HG03135 (cell line): ENCODE measurements around the gene PPP3CB.

Experiments
- ATAC-seq: cut with Tn5 transposase; IDR thresholded peaks from one replicate; pipeline ENCODE4 v1.9.1; 2021; ENCODE audit warnings: mild to moderate bottlenecking, moderate library complexity; ENCODE audit not compliant: unreplicated experiment

The PPP3CB gene

DNA sequence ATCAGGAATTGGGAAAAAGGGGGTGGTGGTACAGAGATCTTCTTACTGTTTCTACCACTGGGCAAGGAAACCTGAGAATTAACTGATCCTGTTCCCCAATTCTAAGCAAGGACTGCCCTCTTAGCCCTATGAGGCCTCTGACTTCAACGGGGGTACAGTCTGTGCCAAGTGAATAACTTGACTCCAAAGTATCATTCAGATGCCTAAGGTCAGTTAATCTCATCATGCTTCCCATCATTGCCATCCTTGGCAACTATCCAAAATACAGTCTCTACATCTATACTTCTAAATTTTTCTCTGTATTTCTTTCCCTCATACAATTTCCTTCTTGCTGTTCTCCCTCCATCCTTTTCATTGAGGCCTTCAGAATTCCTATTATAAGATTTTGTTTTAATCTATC lies 10.5 kb downstream of the PPP3CB start:
- no peak for ATAC-seq

DNA sequence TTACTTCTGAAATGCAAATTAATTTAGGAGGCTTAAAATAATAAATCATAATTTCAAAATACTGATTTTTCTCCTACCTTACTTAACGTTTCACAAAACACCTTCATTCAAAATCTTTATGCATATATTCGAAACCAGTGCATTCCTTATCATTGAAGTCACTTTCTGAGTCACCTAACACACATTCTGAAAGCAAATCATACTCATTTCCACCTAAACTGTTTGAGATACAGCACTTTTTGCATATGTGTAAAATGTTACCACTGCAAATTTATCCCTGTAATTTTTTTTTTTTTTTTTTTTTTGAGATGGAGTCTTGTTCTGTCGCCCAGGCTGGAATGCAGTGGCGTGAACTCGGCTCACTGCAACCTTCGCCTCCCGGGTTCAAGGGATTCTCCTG lies 15.7 kb downstream of the PPP3CB start:
- ATAC-seq, result no peak

DNA sequence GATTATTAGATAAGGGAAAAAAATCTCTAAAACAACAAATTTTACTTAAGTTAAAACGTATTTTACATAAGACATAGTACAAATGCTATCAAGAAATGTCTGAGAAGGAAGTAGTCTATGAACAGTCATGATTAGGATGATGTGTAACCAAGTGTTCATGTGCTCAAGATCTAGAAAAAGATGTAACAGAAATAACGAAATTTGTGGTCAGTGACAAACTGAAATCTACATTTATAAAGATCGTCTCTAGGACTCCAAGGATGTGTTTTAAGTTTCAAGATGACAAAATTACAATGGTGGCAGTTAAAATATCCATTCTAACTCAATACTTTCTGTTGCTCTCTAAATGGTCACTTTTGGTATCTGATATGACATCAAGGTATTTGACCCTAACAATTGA lies 17.2 kb downstream of the PPP3CB start:
- no peak for ATAC-seq

DNA sequence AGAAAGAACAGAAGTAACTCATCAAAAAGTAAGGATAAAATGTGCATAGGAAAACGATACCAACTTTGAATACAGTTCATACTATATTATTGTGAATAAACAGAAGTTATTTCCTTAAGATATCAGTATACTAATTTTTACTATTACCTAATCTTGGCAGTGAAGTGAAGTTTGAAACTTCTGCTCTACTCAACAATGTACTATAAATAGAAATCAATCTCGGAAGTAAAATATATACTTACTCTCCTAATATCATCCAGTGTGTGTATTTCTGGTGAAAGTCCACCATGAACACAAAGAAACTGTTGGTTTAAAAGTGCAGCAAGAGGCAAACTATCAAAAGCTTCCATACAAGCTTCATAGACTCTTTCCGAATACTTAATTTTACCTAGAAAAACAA lies 24.6 kb downstream of the PPP3CB start:
- no peak for ATAC-seq

DNA sequence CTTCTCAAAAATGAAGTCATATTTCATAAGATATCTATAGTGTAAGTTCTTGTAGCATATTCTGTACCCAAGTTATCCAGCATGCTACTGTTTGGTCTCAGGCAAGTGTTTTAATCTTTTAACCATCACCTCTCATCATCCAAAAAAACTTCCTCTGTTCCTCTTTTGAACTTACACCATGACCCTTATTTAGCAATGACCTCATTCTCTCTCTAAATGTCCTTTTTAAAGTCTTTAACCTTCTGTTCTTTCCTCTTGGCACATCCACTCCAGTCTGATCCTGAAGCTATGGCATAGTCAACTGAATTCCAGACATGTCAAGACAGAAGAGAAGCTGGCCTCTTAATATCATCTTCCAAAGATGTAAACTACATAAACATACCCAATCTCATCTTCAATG lies 26.2 kb downstream of the PPP3CB start:
- ATAC-seq, result no peak

DNA sequence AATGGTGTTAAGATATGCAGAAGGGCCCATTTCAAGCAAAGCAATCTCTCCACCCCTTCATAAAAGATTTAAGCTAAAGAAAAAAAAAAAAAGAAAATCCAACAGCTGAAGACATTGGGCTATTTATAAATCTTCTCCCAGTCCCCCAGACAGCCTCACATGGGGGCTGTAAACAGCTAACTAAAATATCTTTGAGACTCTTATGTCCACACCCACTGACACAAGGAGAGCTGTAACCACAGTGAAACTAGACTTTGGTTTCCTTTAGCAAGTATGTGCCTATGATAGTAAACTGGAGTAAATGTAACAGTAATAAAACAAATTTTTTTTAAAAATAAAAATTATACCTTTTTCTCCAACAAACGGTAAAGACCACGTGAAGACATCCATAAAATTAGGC lies 28.6 kb downstream of the PPP3CB start:
- ATAC-seq, result no peak

DNA sequence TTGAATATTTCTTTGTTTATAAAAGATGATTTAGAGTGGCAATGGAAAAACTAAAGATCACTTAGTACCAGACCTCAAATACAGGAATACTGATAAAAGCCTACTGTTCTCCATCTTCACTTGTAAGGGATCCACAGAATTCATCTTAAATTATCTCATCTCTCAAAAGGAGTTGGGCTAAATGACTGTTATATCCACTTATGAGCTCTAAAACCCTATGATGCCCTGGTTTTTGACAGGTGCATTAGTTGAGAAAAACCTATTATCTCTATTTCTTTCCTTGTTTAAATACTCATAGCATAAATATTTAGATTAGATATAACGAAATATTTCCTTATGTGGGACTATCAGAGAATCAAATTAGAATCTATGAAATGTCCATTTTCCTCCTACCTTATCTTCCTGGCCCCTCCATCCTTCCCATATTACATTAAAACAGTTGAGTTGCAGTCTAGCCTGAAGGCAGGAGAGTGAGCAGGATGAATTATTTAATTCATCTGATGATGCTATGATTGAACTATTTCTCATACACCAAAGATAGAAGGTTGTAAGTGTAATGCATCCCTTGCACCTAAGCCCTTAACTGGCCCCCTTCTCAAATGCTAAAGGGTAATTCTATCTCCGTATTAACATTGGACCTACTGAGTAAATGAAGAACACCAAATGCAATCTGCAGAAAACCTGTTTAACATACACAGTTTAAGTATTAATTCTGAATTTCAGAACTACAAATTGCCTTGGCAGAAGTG lies 29.7 kb downstream of the PPP3CB start:
- ATAC-seq, result no peak

DNA sequence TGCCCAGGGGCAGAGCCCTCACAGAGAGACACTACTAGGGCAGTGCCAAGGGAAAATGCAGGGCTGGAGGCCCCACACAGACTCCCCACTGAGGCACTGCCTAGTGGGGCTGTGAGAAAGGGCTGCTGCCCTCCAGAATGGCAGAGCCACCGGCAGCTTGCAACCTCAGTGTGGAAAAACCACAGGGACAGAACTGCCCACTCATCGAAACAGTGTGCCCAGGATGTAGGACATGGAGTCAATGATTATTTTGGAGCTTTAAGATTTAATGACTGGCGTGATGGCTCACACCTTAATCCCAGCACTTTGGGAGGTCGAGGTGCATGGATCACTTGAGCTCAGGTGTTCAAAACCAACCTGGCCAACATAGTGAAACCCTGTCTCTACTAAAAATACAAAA lies 34.9 kb downstream of the PPP3CB start:
- no peak for ATAC-seq

DNA sequence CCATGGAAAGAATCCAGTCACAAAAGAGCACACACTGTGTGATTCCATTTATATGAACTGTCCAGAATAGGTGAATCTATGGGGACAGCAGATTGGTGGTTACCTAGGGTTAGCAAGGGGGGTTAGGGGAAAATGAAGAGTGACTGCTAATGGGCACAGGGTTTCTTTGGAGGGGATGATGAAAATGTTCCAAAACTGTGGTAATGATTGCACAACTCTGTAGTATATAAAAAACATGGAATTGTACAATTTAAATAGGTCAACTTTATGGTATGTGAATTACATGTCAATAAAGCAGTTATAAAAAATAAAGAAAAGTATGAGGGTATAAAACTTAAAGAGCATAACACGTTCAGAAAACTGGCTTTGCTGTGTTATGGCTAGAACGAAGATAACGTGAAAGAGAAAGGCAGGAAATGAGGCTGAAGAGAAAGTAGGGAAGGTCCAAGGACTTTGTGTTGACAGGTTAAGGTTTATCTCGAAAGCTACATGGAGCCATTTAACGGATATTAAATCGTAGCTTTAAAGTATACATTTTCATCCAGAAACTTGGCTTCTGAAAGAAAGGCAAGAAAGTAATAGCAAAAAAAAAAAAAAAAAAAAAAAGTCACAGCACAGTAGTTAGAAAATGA lies 36.0 kb downstream of the PPP3CB start:
- ATAC-seq, result no peak

DNA sequence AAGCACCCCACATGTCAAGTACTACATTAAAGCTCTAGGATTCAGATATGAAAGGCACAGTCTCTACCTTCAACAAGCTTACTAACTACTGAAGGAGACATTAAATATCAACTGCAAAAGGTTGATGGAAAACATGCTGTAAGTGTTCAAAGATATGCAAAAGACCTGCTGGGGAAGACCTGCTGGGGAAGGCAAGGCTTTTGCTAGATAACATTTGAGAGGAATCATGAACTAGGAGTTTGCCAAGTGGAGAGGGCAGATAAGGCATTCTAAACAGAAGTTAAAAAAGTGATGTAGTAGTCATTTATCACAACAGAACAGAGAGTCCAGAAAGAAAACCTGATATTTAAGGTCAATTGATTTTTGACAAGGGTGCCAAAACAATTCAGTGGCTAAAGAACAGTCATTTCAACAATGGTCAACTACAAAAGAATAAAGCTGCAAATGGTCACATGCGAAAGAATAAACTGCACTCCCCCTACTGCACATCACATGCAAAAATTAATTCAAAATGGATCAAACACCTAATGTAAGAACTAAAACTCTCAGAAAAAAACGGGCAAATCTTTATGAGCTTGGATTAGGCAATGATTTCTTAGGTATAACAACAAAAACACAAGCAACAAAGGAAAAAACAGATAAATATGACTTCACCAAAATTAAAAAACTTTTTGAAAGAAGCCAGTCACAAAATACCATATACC lies 39.5 kb downstream of the PPP3CB start:
- no peak for ATAC-seq

DNA sequence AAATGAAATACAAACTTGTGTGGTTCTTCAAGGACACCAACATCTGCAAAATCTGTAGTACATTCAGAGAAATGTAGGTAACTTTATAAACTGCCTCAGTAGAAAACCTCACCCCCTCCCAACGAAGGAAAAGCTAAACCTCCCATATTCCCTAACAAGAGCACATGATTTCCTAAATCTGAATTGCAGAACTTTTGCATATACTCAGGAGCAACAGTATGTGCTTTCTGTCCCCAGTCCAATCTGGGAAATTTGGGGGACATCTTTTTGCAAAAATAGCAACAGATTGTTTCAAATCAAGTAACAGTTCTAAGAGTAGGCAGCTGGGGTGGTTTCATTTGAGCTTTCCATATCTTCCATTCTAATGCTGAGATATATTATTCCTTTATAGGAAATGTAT lies 46.7 kb downstream of the PPP3CB start:
- no peak for ATAC-seq

DNA sequence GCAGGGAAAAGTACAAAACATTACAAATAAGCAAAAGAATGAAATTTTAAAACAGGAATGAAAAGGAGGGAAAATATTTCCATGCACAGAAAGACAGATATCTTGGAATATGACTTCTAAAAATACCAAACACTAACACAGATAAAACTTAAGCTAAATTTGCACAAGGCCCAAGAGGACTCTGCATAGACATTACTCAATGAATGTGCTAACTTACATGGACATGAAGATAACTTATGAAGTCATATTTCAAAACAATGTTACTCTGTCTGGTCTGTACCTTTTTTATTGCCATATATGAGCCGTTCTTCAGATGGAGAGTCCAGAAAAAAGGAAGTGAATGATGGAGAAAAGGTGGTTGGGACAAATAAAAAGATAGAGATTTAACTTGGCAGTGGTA lies 47.4 kb downstream of the PPP3CB start:
- ATAC-seq, result no peak

DNA sequence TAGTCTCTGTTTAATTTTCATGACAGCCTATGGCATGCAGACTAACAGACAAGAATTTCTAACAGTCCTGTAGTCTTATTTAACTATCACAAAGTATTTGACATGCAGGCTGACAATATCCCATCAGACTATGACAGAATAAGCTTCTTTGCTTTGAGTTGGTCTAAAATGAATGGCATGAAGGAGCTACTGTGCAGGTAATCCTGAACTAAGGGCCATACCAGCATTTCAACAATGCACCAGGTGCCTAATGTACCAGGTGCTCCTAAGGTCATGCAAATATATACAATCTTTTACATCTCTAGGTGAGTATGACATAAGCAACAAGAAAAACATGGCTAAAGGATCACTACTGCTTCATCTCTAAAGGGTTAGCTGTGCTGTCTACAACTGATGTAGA lies 48.9 kb downstream of the PPP3CB start:
- no peak for ATAC-seq

DNA sequence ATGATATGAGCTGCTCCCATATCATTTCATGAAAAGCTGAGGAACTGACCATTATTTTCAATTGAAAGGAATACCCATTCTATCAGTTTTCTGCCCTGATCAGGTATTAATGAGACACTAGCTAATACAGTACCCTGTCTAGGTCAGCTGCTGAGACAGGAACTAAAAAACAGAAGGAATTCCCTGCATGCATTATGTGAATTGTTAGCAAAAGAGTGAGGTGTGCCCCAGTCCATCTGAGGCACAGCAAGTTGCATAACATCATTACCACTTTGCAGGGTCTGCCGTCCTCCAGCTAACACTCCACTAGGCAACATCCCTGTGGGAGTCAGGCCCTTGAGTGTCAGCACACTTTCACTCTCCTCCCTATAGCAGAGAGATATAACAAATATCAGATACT lies 51.4 kb downstream of the PPP3CB start:
- no peak for ATAC-seq

DNA sequence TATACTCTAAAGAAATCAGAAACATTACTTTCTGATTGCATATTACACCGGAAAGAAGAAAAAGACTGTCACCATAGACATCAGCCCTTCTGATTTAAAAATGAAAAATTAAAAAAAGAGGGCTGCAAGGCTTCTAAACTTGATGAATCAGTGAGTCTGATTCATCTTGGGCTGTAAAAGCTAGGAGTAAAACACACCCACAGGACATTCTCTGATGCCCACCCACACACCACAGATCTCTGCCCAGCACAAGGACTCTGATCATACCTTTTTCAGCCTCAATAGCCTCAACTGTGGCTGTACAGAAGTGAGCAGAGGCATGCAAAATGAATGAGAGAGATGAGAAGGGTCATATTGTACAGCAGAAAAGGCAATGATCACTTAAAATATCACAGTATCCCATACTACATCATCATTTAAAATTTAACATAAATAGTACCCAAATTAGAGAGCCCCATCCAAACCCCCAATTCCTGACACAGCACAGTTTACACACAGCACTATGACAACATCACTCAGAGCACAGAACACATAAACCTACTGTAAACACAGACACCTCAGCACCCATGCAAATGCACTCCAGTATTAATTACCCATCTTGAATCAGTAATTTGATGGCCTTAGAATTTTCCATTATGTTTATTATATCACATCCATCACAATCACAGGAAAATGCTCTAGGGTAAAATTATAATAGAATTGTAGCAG lies 56.1 kb downstream of the PPP3CB start:
- no peak for ATAC-seq

DNA sequence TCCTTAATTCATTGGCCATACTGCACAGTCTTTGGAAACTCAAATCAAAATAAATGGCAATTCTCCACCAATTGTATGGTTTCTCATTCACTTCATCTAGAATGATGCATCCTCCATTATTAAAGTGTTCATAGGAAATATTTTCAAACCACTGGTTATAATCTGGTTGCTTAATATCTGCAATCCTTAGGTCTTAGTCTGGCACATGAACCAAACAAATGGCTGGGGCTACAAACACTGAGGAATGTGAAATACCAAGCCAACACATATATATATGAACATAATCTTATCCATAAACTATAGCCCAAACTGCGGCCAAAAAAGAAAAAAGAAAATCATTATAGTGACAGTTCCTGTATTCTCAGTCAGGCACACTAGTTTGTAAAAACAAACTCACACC lies 56.8 kb downstream of the PPP3CB start:
- ATAC-seq, result no peak

DNA sequence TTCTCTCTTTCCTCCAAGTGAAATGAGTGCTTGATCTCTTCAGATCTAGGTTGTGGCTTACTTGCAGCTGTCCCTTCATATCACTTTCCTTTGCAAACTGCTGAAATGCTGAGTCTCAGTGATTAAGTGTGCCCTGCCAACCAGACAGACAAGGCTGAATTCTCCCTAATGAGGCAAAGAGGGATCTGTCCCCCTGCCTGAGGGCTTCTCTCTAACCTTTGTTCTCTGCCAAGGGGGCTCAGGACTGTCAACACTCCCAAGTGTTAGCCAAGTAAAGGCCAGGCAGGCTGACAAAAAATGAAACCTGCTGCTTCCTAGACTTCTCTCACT lies 62.3 kb downstream of the PPP3CB start, which contains the start of gene MSS51:
Gene MSS51 (minus strand): TSS at position 24 of the 330 bp plus-strand sequence. CDS start 5,277 bp downstream, outside the sequence.
- ATAC-seq, result no peak

DNA sequence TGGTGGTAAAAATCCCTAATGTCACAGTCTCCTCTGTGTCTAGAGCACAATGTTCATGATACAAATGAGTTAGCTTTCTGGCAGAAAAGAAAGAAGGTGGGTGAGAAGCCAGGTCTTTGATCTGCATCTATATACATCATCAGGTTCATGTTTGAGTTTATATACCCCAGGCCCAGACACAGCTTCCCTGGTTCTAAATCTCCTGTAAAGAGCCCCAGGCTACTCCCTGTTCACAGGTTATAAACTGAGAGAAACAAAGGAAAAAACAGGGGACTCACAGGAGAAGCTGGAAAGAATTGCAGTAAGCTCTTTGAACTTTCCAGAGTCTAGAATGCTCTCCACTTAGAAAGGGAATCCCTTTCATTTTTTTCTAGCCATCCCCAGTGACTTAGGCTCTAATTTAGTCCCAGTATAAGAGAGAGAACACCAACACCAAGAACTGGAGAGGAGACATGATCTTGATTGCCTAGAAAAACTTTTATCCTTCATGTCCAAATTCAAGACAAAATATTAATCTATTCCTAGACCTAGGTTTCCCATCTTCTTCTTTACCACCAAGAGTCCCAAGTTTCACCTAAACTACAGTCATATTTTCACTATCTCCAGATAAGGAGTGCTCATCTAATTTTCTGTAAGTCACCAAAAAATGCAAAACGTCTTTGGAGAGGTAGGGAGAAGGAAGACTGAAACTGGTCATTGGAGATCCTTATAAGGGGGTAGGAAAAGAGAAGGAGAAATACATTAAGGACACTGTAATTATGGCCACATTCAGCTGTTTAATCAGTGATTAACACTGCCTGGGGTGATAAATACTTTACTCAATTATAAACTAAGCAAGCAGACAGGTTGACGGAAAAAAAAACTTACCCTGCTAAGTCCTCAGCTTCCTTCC lies 62.9 kb downstream of the PPP3CB start:
- no peak for ATAC-seq

DNA sequence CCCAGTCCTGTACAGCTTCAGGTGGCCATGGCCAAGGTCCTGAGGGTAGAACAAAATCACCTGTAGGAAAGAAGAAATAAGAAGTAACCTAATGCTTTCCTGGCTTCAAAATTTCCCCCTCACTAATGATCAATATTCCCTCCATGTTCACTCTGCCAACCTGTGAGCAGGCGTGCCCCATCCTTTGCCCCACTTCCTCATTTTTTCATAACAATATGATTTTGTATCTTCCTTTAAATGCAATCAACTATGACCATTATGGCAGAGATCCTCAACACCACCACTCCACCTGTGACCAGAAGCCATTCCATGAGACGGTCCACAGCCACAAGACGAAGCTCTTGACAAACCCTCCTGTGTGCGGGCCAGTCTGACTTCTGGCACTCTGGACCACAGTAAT lies 69.5 kb downstream of the PPP3CB start:
- no peak for ATAC-seq

DNA sequence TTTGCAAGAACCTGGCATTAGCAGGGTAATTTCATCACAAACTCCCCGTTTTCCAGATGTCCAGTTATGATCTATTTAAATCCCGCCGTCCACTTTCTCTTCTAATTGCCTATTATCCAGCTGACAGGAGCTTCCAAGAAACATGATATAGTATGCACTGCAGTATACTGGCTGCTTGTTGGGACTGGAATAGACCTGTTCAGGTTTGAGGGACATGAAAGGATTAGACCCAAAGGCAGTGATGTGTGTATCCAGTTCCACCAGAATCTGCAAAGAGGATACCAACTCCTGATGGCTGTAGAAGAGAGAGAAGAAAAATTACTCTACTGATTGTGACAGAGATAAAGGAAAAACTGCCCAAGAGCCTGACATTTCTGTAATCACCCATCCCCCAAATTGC lies 71.3 kb downstream of the PPP3CB start:
- ATAC-seq, result no peak

DNA sequence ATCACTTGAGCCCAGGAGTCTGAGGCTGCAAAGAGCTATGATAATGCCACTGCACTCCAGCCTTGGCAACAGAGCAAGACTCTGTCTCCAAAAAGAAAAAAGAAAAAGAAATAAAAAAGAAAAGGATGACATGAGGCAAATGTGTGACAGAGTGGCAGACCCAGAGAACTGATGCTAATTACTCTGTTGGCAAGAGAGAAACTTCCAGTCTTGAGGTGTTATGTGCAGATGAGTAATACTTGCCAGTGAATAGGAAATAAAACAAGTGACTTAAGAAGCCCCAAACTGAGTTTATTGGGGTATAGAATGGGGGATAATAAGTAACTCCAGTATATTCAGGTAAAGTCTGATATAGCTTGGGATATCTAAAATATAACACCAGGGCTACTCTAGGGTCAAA lies 72.5 kb downstream of the PPP3CB start:
- ATAC-seq, result no peak
